Measurements from ENCODE around the gene CA5A. TPM values are rescaled to one million over a fixed set of nuclear protein-coding genes. Genes with fewer than 3 reads are reported as not detected.

CA5A gene
- total and polyA plus RNA-seq, 2 of the 4 experiments (the other 2 are of a cell fraction): not detected

DNA sequence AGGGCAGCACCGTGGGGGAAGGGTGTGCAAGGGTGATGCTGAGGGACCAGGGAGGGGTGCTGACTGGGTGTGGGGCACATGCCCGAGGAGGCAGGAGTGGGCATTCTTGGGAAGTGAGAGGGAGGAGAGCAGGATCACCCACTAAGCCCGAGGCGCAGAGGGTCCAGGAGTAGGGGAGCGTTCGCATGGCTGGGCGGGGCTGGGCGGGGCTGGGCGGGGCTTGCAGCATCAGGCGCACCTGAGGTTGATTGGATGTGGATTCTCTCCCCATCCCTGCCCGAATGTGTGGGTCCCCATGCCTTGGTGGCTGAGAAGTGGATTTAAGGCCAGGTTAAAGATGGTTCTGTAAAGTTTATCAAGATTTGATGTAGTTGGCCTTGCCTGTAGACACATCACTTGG is 29.1 kb upstream of the CA5A start:
- no peak overlapping the region for H2AFZ ChIP-seq (replicated peaks; ENCODE audit: low read length, poor library complexity)
- H3K4me1 ChIP-seq (ENCODE audit: control insufficient read depth, insufficient read depth, low read length): peaks cover 30% of the 10 kb centered on the region
- in situ Hi-C loops (cut with MboI; ENCODE audit: low sequenced_read_pairs) (no loop called here), intact Hi-C loops (cut with micrococcal nuclease) (no loop called here), dilution Hi-C loops (cut with HindIII; ENCODE audit: low sequenced_read_pairs, unreplicated experiment) (no loop called here)
- no peaks in the 10 kb centered on the region for H3K27me3 ChIP-seq (ENCODE audit: control insufficient read depth, insufficient read depth, low read length)
- H4K91ac ChIP-seq (ENCODE audit: insufficient read depth, low read depth, low read length): no peak overlapping the region
- H3K56ac ChIP-seq (ENCODE audit: extremely low read depth, insufficient read depth, low read length): no peak overlapping the region
- no peak for DNase-seq
- ChIA-PET POLR2A (ENCODE audit: unreplicated experiment) (no interaction called here), CTCF (no interaction called here)
- WGBS, 2 experiments (ENCODE audit: extremely low coverage in 2 of 2, insufficient read length in 1 of 2): 83% methylated on average over 3 of the region's 11 CpGs; no CpG with 5 or more reads in 1 of the 2 experiments
- H3K4ac ChIP-seq (ENCODE audit: low read depth, low read length): no peak overlapping the region
- H3K23ac ChIP-seq (ENCODE audit: low read depth, low read length): no peak overlapping the region
- H2BK120ac ChIP-seq (ENCODE audit: low read depth, low read length): no peak overlapping the region
- ATAC-seq (ENCODE audit: low read depth): no peak
- TF ChIP-seq CEBPB (IDR thresholded peaks at IDR 0.05; ENCODE audit: low read depth, low read length) (no peak), POLR2A (IDR thresholded peaks at IDR 0.05; ENCODE audit: low read depth, low read length) (no peak), MXI1 (IDR thresholded peaks at IDR 0.05; ENCODE audit: borderline replicate concordance, low read depth, low read length) (no peak), RFX5 (IDR thresholded peaks at IDR 0.05; ENCODE audit: low read depth, low read length) (no peak), BHLHE40 (IDR thresholded peaks at IDR 0.05; ENCODE audit: low read depth, low read length) (no peak), RCOR1 (IDR thresholded peaks at IDR 0.05; ENCODE audit: insufficient replicate concordance, low read length) (no peak), SMC3 (IDR thresholded peaks at IDR 0.05; ENCODE audit: low read depth, low read length) (no peak), MAFK (IDR thresholded peaks at IDR 0.05; ENCODE audit: low read depth, low read length) (no peak)
- TF ChIP-seq, protein P1, sequence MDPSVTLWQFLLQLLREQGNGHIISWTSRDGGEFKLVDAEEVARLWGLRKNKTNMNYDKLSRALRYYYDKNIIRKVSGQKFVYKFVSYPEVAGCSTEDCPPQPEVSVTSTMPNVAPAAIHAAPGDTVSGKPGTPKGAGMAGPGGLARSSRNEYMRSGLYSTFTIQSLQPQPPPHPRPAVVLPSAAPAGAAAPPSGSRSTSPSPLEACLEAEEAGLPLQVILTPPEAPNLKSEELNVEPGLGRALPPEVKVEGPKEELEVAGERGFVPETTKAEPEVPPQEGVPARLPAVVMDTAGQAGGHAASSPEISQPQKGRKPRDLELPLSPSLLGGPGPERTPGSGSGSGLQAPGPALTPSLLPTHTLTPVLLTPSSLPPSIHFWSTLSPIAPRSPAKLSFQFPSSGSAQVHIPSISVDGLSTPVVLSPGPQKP (IDR thresholded peaks at IDR 0.05; ENCODE audit: borderline replicate concordance, low read depth, low read length): no peak
- TF ChIP-seq, protein P2, sequence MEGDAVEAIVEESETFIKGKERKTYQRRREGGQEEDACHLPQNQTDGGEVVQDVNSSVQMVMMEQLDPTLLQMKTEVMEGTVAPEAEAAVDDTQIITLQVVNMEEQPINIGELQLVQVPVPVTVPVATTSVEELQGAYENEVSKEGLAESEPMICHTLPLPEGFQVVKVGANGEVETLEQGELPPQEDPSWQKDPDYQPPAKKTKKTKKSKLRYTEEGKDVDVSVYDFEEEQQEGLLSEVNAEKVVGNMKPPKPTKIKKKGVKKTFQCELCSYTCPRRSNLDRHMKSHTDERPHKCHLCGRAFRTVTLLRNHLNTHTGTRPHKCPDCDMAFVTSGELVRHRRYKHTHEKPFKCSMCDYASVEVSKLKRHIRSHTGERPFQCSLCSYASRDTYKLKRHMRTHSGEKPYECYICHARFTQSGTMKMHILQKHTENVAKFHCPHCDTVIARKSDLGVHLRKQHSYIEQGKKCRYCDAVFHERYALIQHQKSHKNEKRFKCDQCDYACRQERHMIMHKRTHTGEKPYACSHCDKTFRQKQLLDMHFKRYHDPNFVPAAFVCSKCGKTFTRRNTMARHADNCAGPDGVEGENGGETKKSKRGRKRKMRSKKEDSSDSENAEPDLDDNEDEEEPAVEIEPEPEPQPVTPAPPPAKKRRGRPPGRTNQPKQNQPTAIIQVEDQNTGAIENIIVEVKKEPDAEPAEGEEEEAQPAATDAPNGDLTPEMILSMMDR (conservative IDR thresholded peaks at IDR 0.05; ENCODE audit: low read depth, low read length): no peak
- H4K5ac ChIP-seq (ENCODE audit: low read depth, low read length): no peak overlapping the region
- peak overlapping the region; percentile 40; the same call in 1 of the 2 replicates for H2AK5ac ChIP-seq (ENCODE audit: low read depth, low read length)
- H3K9ac ChIP-seq (ENCODE audit: low read depth, low read length): no peak overlapping the region
- BruUV-seq (replicated peaks): no TSS peak
- no peak overlapping the region for H3K4me3 ChIP-seq (ENCODE audit: insufficient read depth, low read depth, low read length)
- H3K27ac ChIP-seq (ENCODE audit: insufficient read depth, low read length): no peak overlapping the region
- peaks cover 16% of the 10 kb centered on the region; the same call in 1 of the 2 replicates for H4K20me1 ChIP-seq (ENCODE audit: insufficient read depth, low read length)
- H3K18ac ChIP-seq (ENCODE audit: low read depth, low read length): no peak overlapping the region
- H3K79me1 ChIP-seq (ENCODE audit: low read depth in 1 of 2, low read length in 2 of 2): peaks cover 21 to 86% of the 10 kb centered on the region in 2 experiments
- H3K9me1 ChIP-seq (ENCODE audit: insufficient read depth, low read length): peaks cover 17% of the 10 kb centered on the region
- H2BK20ac ChIP-seq (ENCODE audit: low read depth, low read length): no peak overlapping the region
- H2AK9ac ChIP-seq (replicated peaks; ENCODE audit: low read depth, low read length, poor library complexity): no peak overlapping the region
- no peak overlapping the region for H3K14ac ChIP-seq (replicated peaks; ENCODE audit: low read depth, low read length)
- H4K8ac ChIP-seq (ENCODE audit: low read depth in 2 of 2, low read length in 2 of 2): no peak overlapping the region
- H3K4me2 ChIP-seq (ENCODE audit: low read depth, low read length): no peak overlapping the region
- H3K9me3 ChIP-seq (ENCODE audit: control insufficient read depth, insufficient read depth, low read length): no peaks in the 10 kb centered on the region
- H2BK15ac ChIP-seq (ENCODE audit: low read depth, low read length): no peak overlapping the region
- H2BK5ac ChIP-seq (ENCODE audit: low read depth, low read length, poor library complexity, severe bottlenecking): no peak overlapping the region
- no peaks in the 10 kb centered on the region for H3K36me3 ChIP-seq (ENCODE audit: control insufficient read depth, insufficient read depth, low read length)

Data from IMR-90 (cell line).